Stimulated activated CD4-positive, alpha-beta T cell treated with anti-CD3 and anti-CD28 coated beads, Interleukin-2, amount 100 ng/mL, for 4 hours (primary cell): Measurements from ENCODE around the gene RUNX2.
A peak's percentile ranks its signal among the peaks of the same experiment; 100 is the strongest.

Source experiments
- DNase-seq: peaks from one replicate; pipeline ENCODE4 v3.0.0-alpha.2; 2020; ENCODE audit warnings: low read depth

The RUNX2 gene

DNA sequence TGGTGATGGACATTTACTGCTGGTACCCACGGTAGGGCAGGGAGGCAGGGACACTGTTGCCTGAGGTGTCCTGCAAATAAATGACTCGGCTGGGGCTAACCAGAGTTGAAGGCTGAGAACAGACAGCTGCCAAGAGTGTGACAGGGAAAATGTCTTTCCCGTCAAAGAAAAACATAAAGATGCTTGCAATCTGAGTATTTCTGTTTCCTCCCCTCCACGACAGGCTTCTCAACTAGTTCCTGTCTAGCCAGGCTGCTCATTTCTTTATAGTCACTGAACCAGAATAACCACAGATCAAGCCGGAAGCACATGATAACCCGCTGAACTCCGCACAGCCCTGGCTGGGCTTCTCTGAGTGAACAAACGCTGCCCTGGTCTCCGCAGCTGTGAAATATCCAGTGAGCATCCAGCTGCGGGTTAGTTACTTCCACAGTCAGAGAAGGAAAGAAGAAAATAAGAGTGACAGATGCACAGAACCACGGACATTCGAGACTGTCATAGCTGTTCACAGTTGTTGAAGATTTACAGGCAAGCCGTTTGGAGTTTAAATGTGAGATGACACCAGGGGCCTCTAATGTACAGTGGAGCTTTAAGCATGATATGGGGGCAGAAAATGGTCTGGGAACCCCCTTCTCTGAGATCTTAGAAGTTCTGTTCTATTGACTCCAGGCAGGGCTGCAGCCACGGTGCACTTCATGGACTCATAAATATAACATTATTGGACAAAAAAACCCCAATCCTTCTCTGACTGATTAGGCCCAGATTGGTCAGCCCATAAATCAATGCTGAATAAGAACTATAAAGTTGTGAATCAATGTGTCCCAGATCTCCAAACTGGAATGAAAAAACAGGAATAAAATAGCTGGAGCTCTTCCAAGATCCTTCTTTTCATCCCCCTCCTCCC, 349.5 kb downstream of the RUNX2 start:
- peak; percentile 8 for DNase-seq

DNA sequence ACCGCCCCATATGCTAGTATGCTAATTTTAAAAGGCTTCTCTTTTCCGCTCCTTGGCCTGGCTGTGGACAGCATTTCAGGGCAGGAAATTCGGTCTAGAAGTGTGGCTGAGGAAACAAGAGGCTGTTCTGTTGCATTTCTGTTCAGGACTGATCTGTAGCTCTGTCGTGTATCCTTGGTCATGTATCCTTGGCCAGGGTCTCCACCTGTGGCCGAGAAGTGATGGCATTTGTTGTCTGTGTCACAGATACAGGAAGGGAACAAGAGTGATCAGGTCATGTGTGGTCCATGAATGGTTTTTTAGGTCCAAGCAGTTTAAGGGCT, 350.1 kb downstream of the RUNX2 start:
- no peak for DNase-seq

GRCh38 chr6:45679163-45679562, 351.0 kb downstream of the RUNX2 start:
- DNase-seq = no peak

- no peak for DNase-seq
Observed at GRCh38 chr6:45679631-45680030, 351.5 kb downstream of the RUNX2 start.

GRCh38 chr6:45681860-45682511, 353.9 kb downstream of the RUNX2 start:
- DNase-seq = no peak

DNA sequence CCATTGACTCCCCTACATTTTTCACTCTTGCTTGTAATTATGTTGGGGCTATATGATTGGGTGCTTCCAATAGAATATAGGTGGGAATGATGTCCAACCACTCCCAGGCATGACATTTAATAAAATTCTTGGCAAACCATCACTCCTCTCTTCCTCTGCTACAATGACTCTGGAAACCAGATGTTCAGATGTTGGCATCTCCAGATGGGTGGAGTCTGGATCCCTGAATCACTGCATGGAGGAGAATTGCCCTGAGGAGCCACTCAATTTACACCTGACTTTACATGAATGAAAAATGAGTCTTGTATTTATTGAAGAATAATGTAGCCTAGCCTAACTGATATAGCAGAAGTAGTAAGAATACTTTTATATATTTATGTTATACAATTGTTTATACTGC, 356.3 kb downstream of the RUNX2 start:
- no peak for DNase-seq

DNA sequence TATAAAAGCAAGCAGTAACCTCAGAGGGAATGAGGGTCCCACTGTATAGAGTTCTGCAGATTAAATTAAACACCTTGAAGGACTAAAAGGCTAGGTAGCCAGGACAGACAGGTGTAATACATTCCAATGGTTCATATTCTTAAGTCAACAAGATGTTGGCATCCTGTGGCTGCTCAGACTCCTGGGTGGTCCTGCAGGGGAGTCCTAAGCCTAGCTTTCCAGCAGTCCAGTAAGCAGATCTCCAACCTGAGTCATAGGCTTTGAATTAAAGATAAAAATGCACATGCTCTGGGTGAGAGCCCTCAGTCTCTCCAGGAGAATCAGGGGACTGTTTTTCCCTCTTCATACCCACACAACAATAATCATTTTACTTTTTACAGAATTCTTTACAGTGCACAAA, 356.9 kb downstream of the RUNX2 start:
- no peak for DNase-seq

DNA sequence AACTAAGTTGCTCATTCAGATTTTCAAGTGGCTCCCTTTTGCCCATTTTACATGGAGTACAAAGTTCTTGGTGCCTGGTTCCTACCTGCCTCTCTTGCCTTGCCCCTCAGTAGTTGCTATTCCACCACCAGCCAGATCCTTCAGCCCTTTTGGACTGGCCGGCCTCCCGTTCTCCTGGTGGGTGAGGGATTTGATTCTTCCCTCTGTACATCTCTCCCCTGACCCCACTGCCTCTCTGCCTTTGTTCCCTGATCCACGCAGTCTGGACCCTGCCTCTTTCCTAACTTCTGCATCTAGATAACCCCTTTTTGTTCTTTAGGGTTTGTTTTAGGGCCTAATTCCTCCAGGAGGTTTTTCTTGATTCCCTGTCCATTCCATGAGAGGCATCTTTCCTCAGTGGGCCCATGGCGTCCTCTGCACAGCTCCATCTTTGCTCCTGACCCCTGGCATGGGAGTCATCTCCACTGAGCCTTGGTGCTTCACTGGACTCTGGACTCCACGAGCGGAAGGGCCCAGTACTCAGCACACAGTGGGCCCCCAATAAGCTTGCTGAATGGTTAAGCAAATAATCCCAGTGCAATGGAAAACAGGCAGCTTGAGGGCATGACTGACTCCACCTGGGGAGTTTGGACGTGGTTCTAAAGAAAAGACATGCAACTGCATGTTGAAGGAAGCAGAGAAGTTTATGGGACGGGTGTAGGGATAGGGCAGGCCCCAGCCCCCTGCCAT, 358.9 kb downstream of the RUNX2 start:
- DNase-seq = no peak

DNA sequence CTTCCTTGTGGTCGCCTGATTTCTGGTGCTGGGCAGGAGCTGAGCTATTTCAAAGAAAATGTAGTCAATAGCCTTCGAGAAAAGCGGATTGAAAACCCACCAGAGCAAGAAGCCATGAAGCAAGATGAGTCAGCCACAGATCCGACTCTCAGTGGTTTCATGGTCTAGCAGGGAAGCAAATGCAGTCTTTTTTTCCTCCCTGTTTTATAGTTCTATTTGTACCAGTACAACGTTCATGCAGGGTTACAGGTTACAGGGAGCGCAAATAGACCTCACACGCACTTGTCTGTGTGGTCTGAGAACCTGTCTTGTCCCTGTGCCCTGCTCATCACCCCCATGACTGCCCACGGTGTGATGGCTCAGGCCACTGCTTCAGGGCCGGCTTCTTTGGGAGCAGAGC, 359.4 kb downstream of the RUNX2 start:
- no peak for DNase-seq

- no peak for DNase-seq
Observed at GRCh38 chr6:45688180-45688579, 360.1 kb downstream of the RUNX2 start.

DNA sequence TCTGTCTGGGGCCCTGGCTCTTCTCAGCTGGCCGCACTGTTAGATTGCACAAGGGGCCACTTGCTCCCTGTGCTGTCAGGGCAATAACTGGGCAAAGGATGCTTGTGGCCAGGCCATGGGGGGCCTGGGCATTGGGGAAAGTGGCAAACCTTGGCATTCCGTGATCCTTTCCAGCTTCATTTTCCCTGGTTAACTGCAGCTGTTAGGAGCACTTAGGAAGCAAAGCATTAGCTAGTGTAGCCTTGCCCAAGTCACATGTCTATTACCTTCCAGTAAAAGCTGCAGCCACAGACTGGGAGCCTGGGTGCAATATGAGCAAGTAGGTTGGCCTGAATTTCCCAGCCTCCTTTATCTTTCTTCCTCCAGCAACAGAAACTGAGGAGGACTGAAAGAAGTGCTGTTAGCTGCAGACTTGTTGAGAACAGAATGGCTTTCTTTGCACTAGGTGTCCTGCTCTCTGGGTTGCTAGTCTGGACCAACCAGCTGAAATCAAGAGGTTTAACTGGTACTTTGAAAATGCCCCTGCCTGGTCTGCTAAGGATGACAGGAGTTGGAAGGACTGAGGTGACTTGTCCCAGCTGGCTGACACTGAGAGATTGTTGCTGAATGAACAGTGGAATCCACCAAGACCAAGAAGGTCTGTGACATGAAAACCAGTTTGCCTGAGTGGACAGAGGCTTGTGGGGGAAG, 361.9 kb downstream of the RUNX2 start:
- DNase-seq = no peak

- DNase-seq = no peak
Observed at GRCh38 chr6:45690846-45691245, 362.7 kb downstream of the RUNX2 start.

DNA sequence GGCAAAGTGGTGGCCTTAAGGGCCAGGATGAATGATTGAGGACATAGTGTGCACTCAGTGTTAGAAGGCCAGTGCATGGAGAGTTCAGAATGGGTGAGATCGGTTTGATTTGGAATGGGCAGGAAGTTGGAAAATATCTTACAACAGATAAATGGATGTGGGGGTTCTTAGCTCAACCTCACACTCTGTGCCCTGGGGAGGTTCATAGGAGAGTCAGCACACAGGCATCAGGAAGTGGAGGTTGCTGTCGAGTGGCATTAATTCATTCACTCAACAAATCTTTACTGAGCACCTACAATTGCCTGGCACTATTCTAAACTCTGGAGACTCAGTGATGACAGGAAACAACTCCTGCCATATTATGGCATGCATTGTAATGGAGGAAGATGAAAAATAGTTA, 363.3 kb downstream of the RUNX2 start:
- no peak for DNase-seq

- DNase-seq = no peak
Observed at GRCh38 chr6:45692021-45692420, 363.9 kb downstream of the RUNX2 start.

DNA sequence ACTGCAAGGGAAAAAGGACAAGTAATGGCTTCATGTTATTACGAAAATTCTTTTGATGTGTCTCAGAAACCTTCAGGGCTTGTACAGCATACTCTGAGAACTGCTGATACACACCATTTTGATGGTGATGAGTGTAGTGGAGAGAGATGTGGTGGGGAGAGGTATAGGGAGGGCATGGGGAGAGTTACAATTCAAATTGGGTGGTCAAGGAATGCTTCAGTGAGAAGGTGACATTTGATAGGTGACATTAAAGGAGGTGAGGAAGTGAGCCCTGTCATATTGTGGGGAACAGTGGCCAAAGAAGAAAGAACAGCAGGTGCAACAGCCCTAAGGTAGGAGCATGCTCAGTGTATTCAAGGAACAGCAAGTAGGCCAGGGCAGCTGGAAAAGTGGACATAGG, 368.6 kb downstream of the RUNX2 start:
- DNase-seq = no peak

GRCh38 chr6:45697605-45698004, 369.5 kb downstream of the RUNX2 start:
- no peak for DNase-seq

DNA sequence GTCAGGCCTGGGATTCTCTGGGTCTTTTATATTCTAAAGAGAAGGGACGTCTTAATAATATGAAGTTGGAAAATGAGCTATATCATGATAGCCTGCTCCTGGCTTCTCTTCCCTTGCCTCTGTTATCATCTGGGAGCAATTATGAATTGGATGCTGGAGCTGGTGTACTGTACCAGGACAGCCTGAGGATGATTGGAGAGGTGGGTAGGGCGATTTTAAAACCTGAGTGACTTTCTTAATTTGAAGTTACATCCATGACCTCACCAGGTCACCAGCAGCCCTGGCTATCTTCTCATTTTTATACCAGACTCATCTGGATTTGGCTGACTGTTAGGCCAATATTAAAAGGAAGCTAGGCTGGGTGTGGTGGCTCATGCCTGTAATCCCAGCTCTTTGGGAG, 369.9 kb downstream of the RUNX2 start:
- DNase-seq = no peak

GRCh38 chr6:45699663-45700062, 371.5 kb downstream of the RUNX2 start:
- DNase-seq = no peak

DNA sequence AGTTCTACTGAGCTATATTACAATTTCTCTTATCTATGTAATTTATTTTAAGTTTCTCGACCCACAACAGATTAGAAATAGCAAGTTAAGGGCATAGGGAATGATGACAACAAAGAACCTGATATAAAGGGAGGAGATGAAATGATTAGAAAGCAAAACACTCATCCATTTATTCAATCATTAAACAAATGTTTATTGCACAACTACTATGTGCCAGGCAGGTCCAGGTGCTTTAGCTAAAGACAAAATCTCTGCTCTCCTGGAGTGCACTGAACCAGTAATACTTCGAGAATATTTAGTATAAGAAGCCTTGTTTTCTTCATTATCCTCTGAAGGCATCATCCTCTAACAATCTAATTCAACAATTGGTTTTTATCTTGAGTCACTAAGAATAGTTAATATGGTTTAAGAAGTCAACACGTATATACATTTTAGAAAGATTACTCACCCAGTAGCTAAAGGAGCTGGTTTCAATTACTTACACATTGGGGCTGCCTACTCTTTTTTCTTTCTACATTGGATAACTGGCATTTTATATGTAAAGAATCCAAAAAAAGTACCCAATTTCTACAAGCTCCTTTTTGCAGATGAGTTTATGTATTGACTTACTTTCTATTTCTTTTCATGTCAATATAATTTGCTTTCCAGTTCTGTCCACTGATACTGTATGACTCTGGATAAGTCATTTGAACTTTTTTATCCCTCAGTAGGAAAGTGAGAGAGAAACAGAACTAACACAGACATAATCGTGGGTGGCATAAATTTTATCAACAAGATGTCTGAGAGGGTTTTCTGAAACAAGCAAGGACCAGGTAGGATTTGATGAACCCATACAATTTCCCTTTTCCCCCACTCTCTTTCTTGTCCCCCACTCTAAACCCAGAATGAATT, 375.0 kb downstream of the RUNX2 start:
- DNase-seq = no peak

- no peak for DNase-seq
Observed at GRCh38 chr6:45704056-45704800, 376.1 kb downstream of the RUNX2 start.
